HG02571 (cell line): ENCODE results near the gene OR52E6.

ENCODE experiments used
- ATAC-seq: cut with Tn5 transposase; IDR thresholded peaks from one replicate; pipeline ENCODE4 v1.9.1; 2021; ENCODE audit warnings: mild to moderate bottlenecking, moderate library complexity; ENCODE audit not compliant: unreplicated experiment

Gene OR52E6

GRCh38 chr11:5803982-5804381 is 37.7 kb downstream of the OR52E6 start:
- ATAC-seq, result no peak

GRCh38 chr11:5796541-5796940 is 45.2 kb downstream of the OR52E6 start:
- ATAC-seq, result no peak

GRCh38 chr11:5791165-5791564 is 50.5 kb downstream of the OR52E6 start, which contains the start of gene OR52N1:
OR52N1 (minus strand) TSS chr11:5791265; CDS start chr11:5788816, 2,449 bp downstream.
- ATAC-seq, result no peak
